ENCODE results near the gene POU6F1. TPM values are rescaled to one million over a fixed set of nuclear protein-coding genes. Genes with fewer than 3 reads are reported as not detected.
A peak's percentile ranks its signal among the peaks of the same experiment; 100 is the strongest.

The POU6F1 gene
- total RNA-seq, 2 donors from 2014 or later, result 6.2 to 9.6 TPM

GRCh38 chr12:51219322-51219721 lies 1.5 kb upstream of the POU6F1 start:
- Histone ChIP-seq H3K9me3 (no peaks in the 10 kb centered on the region), H3K4me1 (peaks cover 29% of the 10 kb centered on the region), H3K27ac (peak overlapping the region; percentile 83 to 98 (median 98)), H3K27me3 (no peaks in the 10 kb centered on the region), H3K4me3 (no peak overlapping the region), H3K36me3 (replicated peaks in 1 of 2; ENCODE audit: insufficient read depth in 1 of 2, low read depth in 2 of 2) (no peaks in the 10 kb centered on the region)
- TF ChIP-seq POLR2A (IDR thresholded peaks at IDR 0.05) (no peak), CTCF (IDR thresholded peaks at IDR 0.05) (no peak)
- no peak for ATAC-seq
- intact Hi-C loops (cut with DNase I), result no loop called here
- 25 to 33% methylated on average over 5 of the region's 5 CpGs for WGBS, 2 donors
- no peak for DNase-seq

GRCh38 chr12:51218607-51219161 lies 822 bp upstream of the POU6F1 start:
- Histone ChIP-seq H3K9me3 (no peaks in the 10 kb centered on the region), H3K4me3 (peak overlapping the region; percentile 51 to 73), H3K36me3 (replicated peaks in 1 of 2; ENCODE audit: insufficient read depth in 1 of 2, low read depth in 2 of 2) (no peaks in the 10 kb centered on the region), H3K27ac (peak overlapping the region; percentile 83 to 98 (median 98)), H3K27me3 (no peaks in the 10 kb centered on the region), H3K4me1 (peaks cover 29% of the 10 kb centered on the region)
- DNase-seq, result peak; percentile 72 to 83 (median 82)
- ATAC-seq, result peak; percentile 65
- WGBS, 2 donors, result 14 to 19% methylated on average over 10 of the region's 10 CpGs
- peak in 4 of 7 experiments; percentile 33 to 46 (median 38) for TF ChIP-seq CTCF (IDR thresholded peaks at IDR 0.05)
- TF ChIP-seq POLR2A (IDR thresholded peaks at IDR 0.05), result peak; percentile 51 to 88 (median 82)
- intact Hi-C loops (cut with DNase I), result no loop called here

GRCh38 chr12:51217133-51217967 lies 512 bp downstream of the POU6F1 start:
- WGBS, 2 donors, result 0 to 1% methylated on average over 35 to 76 of the region's 81 CpGs
- peak; percentile 49 for ATAC-seq
- Histone ChIP-seq H3K4me3 (peak overlapping the region; percentile 51 to 73), H3K36me3 (replicated peaks in 1 of 2; ENCODE audit: insufficient read depth in 1 of 2, low read depth in 2 of 2) (no peaks in the 10 kb centered on the region), H3K27ac (peak overlapping the region; percentile 83 to 98 (median 98)), H3K27me3 (no peaks in the 10 kb centered on the region), H3K9me3 (no peaks in the 10 kb centered on the region), H3K4me1 (peaks cover 24% of the 10 kb centered on the region)
- intact Hi-C loops (cut with DNase I), result no loop called here
- peak; percentile 66 to 73 (median 68) for DNase-seq
- TF ChIP-seq CTCF (IDR thresholded peaks at IDR 0.05) (peak in 4 of 7 experiments; percentile 15 to 45 (median 22)), POLR2A (IDR thresholded peaks at IDR 0.05) (peak in 2 of 3 donors; percentile 22 to 30)

- Histone ChIP-seq H3K27me3 (no peaks in the 10 kb centered on the region), H3K36me3 (replicated peaks in 1 of 2; ENCODE audit: insufficient read depth in 1 of 2, low read depth in 2 of 2) (no peaks in the 10 kb centered on the region), H3K4me3 (peak overlapping the region in 1 of 2 donors; percentile 73), H3K4me1 (peaks cover 20% of the 10 kb centered on the region), H3K9me3 (no peaks in the 10 kb centered on the region), H3K27ac (peak overlapping the region; percentile 64 to 98 (median 98))
- ATAC-seq, result no peak
- intact Hi-C loops (cut with DNase I), result no loop called here
- 15 to 34% methylated on average over 7 of the region's 7 CpGs for WGBS, 2 donors
- DNase-seq, result peak in 1 of 4 donors; percentile 16
- TF ChIP-seq POLR2A (IDR thresholded peaks at IDR 0.05) (no peak), CTCF (IDR thresholded peaks at IDR 0.05) (no peak)
Observed at GRCh38 chr12:51216642-51217041, 1.2 kb downstream of the POU6F1 start.
